ENCODE results near the gene ADAMTS16. TPM values are rescaled to one million over a fixed set of nuclear protein-coding genes. Genes with fewer than 3 reads are reported as not detected.

The ADAMTS16 gene
- total RNA-seq, 4 donors from 2014 or later, result under 0.01 to 19.2 (median 0.34) TPM; not detected in 1

DNA sequence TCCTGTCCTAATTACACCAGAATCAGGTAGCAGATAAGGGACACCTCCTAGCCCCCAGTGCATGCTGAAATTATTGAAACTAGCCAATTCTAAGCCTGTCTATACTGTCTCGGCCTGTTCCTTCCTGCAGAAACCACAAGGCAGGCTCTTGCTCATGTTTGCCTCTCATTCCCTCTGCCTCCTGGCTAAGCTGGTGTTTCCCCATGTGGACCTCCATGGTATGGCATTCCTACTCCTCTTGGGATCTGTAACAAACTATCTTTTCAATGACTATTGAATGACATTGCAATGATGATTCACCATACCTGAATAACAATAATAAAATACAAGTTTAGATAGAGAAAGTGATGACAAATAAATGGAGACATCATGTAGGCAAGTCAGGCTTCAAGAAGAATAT lies 35.6 kb upstream of the ADAMTS16 start:
- TF ChIP-seq POLR2A (IDR thresholded peaks at IDR 0.05), result no peak
- TF ChIP-seq, protein P1, sequence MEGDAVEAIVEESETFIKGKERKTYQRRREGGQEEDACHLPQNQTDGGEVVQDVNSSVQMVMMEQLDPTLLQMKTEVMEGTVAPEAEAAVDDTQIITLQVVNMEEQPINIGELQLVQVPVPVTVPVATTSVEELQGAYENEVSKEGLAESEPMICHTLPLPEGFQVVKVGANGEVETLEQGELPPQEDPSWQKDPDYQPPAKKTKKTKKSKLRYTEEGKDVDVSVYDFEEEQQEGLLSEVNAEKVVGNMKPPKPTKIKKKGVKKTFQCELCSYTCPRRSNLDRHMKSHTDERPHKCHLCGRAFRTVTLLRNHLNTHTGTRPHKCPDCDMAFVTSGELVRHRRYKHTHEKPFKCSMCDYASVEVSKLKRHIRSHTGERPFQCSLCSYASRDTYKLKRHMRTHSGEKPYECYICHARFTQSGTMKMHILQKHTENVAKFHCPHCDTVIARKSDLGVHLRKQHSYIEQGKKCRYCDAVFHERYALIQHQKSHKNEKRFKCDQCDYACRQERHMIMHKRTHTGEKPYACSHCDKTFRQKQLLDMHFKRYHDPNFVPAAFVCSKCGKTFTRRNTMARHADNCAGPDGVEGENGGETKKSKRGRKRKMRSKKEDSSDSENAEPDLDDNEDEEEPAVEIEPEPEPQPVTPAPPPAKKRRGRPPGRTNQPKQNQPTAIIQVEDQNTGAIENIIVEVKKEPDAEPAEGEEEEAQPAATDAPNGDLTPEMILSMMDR (IDR thresholded peaks at IDR 0.05), result no peak
- H3K9me3 ChIP-seq, result peaks cover 0 to 3% of the 10 kb centered on the region in 2 donors
- intact Hi-C loops (cut with DNase I; ENCODE audit: low total_unique reads), result no loop called here

DNA sequence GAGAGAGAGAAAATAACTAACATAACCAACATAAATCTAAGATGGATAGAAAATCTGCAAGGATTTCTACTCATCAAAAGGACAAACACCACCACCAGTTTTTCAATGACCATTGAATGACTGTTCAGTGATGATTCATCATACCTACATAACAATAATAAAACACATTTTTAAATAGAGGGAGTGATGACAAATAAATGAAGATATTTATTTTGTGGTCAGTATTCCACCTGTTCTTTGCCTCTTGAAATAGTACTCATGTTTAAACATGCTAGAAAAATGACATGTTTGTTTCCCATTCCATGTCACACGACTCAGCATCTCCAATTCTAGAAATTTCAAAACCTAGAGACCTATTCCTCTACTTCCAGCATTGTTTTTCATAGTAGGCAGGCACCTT lies 34.6 kb upstream of the ADAMTS16 start:
- no peaks in the 10 kb centered on the region for H3K4me1 ChIP-seq
- H3K9me3 ChIP-seq, result peaks cover 0 to 2% of the 10 kb centered on the region in 2 donors
- H3K4me3 ChIP-seq, result no peak overlapping the region
- intact Hi-C loops (cut with DNase I; ENCODE audit: low total_unique reads), result no loop called here
- DNase-seq, result no peak
- no peaks in the 10 kb centered on the region for H3K36me3 ChIP-seq
- TF ChIP-seq, protein P1 (IDR thresholded peaks at IDR 0.05), result no peak
- TF ChIP-seq POLR2A (IDR thresholded peaks at IDR 0.05), result no peak
- H3K27me3 ChIP-seq, result no peaks in the 10 kb centered on the region
- H3K27ac ChIP-seq, result no peak overlapping the region

More for the DNA sequence above, 35.6 kb upstream of the ADAMTS16 start:
- no peak for DNase-seq
- H3K36me3 ChIP-seq, result no peaks in the 10 kb centered on the region
- no peaks in the 10 kb centered on the region for H3K27me3 ChIP-seq
- no peaks in the 10 kb centered on the region for H3K4me1 ChIP-seq
- H3K4me3 ChIP-seq, result no peak overlapping the region
- no peak overlapping the region for H3K27ac ChIP-seq

DNA sequence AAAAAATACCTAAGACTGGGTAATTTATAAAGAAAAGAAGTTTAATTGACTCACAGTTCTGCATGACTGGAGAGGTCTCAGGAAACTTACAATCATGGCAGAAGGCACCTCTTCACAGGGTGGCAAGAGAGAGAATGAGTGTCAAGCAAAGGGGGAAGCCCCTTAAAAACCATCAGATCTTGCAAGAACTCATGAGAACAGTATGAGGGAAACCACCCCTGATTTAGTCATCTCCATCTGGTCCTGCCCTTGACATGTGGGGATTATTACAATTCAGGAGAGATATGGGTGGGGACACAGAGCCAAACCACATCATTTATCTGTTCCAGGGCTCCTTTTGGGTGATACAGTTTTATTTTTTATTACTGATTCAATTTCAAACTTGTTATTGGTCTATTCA lies 23.2 kb upstream of the ADAMTS16 start:
- Histone ChIP-seq H3K27me3 (no peaks in the 10 kb centered on the region), H3K4me1 (no peaks in the 10 kb centered on the region), H3K9me3 (no peaks in the 10 kb centered on the region), H3K4me3 (no peak overlapping the region), H3K27ac (no peak overlapping the region), H3K36me3 (no peaks in the 10 kb centered on the region)
- TF ChIP-seq, protein P1 (IDR thresholded peaks at IDR 0.05), result no peak
- no peak for TF ChIP-seq POLR2A (IDR thresholded peaks at IDR 0.05)
- intact Hi-C loops (cut with DNase I; ENCODE audit: low total_unique reads), result no loop called here
- DNase-seq, result no peak

DNA sequence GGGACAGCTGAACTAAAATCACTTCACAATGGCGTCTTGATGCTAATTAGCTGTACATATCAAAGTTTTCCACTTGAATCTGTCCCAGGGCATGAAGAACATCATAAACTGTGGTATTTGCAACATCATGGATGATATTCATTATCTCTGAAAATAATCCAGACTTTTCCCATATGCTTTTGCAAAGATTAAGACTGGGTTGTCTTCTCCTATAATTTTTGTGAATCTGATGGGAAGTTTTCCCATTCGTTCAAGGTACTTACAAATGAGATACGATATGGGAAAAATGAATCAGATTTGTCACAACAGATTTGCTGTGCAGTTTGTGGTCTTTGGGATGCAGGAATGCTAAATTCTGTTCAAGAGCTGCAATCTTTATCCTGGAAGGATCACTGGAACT lies 17.4 kb upstream of the ADAMTS16 start:
- no peak for DNase-seq
- H3K27me3 ChIP-seq, result peaks cover 0 to 4% of the 10 kb centered on the region in 2 donors
- H3K4me3 ChIP-seq, result no peak overlapping the region
- TF ChIP-seq, protein P1 (IDR thresholded peaks at IDR 0.05), result no peak
- no peak for TF ChIP-seq POLR2A (IDR thresholded peaks at IDR 0.05)
- intact Hi-C loops (cut with DNase I; ENCODE audit: low total_unique reads), result no loop called here
- no peak overlapping the region for H3K27ac ChIP-seq
- no peaks in the 10 kb centered on the region for H3K4me1 ChIP-seq
- no peaks in the 10 kb centered on the region for H3K9me3 ChIP-seq
- no peaks in the 10 kb centered on the region for H3K36me3 ChIP-seq

DNA sequence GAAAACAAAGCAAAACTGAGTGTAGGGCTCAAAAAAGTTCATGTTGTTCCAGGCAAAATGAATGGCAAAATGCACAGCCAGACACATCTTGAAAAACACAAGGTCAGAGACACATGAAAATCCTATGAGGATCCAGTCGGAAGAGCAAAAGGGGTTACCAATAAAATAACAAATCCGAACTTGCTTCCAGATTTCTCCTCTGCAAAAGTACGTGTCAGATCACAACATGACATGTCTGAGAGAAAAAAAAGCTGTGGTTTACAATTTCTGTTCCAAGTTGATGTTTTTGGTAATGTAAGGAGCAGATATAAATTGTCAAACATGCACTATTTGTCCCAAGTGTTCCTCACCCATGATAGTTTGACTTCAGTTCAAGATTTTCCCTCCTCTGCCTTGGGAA lies 15.9 kb upstream of the ADAMTS16 start:
- Histone ChIP-seq H3K9me3 (no peaks in the 10 kb centered on the region), H3K27ac (no peak overlapping the region), H3K36me3 (no peaks in the 10 kb centered on the region), H3K27me3 (peaks cover 0 to 7% of the 10 kb centered on the region in 2 donors), H3K4me1 (no peaks in the 10 kb centered on the region), H3K4me3 (no peak overlapping the region)
- TF ChIP-seq POLR2A (IDR thresholded peaks at IDR 0.05), result no peak
- TF ChIP-seq, protein P1 (IDR thresholded peaks at IDR 0.05), result no peak
- intact Hi-C loops (cut with DNase I; ENCODE audit: low total_unique reads), result no loop called here
- DNase-seq, result no peak
